GM21526 (cell line): ENCODE measurements around the gene JCHAIN.
"Not testable (repeated sequence)": the region's sequence is repeated elsewhere in the genome, so short reads cannot be mapped to it uniquely, and the experiment has no call there.

Source experiments
- ATAC-seq: cut with Tn5 transposase; IDR thresholded peaks from one replicate; pipeline ENCODE4 v1.9.1; 2021; ENCODE audit warnings: moderate library complexity; ENCODE audit not compliant: unreplicated experiment, low FRiP score

The JCHAIN gene

DNA sequence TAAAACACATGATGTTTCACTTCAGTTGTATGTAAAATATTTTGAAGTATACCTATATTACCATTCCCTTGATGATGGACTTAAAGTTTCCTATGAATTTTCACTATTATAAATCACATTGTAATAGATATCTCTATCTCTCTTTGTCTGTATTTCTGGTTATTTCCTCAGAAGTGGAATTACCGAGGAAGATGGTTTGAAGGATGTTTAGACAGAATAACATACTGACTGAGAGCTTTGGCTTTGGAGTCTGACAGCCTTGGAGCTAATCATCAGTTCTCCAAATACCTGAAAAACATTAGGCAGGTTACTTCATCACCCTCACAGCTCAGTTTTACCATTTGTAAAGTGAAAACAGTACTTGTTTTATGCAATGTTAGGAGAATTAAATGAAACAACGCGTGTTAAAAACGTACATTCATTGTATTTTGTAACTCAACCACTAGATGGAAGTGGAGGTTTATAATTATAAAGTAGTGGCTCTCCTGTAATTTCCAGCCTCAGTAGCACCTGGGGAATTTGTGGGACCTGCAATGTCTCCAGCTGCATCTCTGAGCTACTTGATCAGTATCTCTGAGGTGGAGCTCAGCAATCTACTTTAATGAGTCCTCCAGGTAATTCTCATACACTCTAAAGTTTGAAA lies 14.3 kb downstream of the JCHAIN start:
- no peak for ATAC-seq

DNA sequence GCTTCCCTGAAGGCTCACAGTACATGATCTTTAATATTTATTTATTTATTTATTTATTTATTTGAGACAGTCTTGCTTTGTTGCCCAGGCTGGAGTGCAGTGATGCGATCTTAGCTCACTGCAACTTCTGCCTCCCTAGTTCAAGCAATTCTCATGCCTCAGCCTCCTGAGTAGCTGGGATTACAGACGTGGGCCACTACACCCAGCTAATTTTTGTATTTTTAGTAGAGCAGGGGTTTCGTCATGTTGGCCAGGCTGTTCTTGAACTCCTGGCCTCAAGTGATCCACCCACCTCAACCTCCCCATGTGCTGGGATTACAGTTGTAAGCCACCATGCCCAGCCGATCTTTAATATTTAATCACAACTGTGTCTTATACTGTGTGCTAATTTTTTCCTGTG lies 15.6 kb downstream of the JCHAIN start:
- ATAC-seq, result not testable (repeated sequence)

- ATAC-seq, result no peak
These were observed 26.1 kb downstream of the JCHAIN start for GRCh38 chr4:70640192-70640591.

DNA sequence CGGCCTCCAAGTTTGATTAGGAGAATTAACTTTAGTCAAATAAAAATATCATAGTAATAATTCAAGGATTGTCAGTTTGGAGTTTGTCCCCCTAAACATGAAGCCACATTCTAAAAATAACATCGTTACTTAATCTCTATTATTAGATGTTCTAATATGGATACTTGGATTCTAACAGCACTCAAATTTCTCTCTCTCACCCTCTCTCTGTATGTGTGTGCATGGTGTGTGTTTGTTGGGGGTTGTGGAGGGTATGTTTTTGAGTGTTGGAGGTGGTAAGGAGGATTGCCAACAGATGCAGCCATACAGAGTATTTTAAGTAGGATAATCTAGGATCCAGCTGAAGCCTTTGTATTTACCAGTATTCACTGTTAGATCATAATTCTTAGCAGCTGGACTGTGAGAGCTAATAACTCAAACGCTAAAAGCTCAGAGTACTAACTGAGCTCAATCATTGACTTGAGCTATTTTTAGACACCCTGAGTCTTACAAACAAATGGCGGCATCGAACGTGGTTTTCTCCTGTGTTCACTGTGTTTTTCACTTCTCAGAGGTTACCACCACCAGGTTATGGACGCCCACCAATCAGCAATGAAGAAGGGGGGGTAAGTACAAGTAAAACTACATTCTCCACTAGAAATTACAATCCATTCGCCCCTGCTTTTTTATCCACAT lies 28.9 kb downstream of the JCHAIN start:
- ATAC-seq, result no peak

DNA sequence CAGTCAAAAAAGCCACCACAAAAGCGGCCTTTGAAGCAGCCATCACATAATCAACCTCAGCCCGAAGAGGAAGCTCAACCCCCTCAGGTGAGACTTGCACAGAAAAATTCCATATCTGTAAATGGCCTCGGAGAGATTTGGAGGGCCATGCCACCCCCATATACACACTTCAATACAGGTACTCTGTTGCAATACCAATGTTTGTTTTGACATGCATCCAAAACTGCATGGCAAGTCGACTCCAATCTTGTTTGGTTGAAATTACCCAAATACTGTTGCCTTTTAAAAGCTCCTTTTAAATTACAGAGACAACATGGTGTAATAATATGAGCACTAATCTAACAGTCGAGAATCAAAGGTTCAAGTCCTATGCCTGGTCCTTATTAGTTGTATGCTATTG lies 31.8 kb downstream of the JCHAIN start:
- no peak for ATAC-seq

GRCh38 chr4:70632028-70632427 lies 34.3 kb downstream of the JCHAIN start:
- no peak for ATAC-seq

- no peak for ATAC-seq
These were observed 36.1 kb downstream of the JCHAIN start for GRCh38 chr4:70630162-70630561.

DNA sequence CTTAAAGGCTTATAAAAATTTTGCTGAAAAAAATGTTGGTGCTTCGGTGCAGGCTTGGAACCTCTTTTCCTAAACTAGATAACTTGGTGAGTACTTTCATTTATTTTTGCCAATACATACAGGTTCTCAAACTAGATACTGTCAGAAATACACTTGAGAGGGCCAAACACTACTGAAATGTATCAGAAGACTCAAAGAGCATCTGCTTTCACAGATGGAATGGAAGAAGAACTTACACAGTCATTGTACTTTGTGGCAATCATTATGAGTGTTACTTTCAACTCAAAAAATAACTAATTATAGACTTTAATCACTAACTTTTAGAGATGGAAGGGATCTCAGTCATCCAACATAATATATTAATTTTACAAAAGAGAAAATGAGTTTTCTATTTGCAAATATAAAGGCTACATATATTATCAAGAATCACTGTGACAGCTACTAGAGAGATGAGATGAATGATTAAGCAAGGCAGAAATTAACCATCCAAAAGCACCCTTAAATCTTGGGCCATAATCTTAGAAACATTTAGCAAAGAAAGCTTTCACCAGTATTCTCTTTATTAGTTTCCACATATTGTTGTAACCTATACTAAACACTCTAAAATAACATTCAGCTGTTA lies 36.7 kb downstream of the JCHAIN start:
- ATAC-seq, result no peak

DNA sequence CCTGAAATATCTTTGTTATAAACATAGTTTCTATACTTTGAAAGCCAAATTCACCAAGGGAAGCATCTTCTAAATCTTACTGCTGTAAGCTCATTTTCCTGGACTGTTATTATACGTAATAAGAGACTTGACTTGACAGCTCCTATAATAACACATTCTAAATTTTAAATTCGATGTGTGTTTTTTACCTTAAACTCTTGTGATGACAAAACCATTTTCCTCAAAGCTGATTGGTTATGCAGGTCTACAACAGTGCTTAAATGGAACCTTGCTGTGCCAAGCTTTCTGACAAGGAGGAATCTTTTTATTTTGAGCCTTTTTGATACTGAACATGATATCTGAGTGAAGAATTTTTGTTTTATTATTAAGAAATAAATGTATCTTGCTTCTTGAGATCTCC lies 37.9 kb downstream of the JCHAIN start, which contains the start of gene ENAM:
Gene ENAM (plus strand): TSS at position 301 of the 400 bp plus-strand sequence. CDS start 757 bp downstream, outside the sequence.
- ATAC-seq, result no peak

GRCh38 chr4:70627620-70628019 lies 38.7 kb downstream of the JCHAIN start:
- no peak for ATAC-seq

DNA sequence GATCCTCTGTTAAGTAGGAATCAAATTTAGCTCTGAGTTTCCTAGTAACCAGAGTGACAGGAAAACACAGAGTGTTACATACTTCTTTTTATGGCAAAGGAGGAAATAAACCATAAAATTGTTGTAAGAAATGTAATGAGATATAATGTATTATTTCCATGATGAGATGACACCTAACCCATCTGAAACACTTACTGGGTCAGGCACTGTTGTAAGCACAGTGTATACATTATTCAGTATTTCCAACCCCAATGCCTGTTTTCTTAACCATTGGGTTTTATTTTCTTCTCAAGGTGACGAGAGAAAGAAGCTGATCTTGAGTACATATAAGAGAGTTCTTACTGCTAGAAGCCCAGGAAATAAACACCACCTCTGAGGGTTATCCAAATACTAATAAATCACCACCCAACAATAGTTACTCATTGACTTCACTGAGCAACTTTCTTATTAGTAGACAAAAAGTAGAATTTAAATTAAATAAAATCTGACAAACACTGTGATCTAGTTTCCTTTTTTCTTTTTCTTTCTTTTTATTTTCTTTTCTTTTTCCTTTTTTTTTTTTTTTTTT lies 42.0 kb downstream of the JCHAIN start:
- ATAC-seq, result no peak

DNA sequence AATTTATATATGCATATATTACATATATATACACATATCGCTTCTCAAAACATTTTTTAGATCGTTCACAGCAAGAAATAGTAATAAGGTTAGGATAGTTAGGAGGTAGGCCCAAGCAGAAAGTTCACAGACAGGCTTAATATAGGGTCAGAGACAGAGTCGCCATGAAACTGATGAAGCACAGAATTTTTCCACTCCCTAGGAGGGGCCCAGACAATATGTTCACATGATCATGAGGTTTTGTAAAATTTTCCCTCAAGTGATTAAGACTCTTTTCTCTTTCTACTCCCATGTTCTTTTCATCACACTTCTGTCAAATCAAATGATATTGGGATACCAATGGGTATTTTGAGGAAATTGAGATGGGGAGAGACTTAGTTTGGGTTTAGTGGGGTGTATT lies 43.0 kb downstream of the JCHAIN start:
- no peak for ATAC-seq

GRCh38 chr4:70619778-70620177 lies 46.5 kb downstream of the JCHAIN start:
- ATAC-seq, result no peak

DNA sequence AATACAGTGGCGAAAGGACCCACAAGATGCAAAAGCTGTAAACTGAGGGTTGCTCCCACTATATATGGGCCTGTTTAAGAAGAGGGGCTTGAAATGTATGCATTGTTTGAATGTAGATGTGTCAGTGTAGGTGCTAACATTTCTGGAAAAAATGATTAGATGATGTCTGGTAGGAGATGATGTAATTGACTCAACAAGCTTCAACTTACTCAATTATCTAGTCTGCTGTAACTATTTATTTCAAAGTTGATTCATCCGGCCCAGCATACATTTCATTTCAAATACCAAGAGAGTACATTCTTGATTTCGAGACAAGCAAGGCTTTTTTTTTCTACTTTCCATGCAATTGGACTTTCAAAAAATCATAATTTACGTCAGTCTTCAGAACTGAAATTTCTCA lies 47.0 kb downstream of the JCHAIN start:
- no peak for ATAC-seq

DNA sequence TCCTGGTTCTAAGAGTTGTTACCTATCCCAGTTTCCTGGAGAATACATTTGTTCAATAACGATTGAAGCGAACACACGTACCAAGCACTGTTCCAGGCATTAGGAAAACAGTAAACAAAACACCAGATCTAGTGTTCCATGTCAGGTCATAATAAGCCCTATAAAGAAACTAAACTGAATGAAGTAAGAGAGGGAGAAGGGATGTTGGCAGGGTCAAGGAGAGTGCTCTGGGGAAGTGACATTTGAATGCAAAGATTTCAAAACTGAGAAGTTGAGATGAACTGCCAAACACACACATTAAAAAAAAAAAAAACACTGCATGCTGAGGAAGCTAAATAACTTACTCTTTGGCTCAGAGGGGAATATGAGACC lies 52.1 kb downstream of the JCHAIN start:
- no peak for ATAC-seq

- ATAC-seq, result no peak
These were observed 52.8 kb downstream of the JCHAIN start for GRCh38 chr4:70613306-70614183.

- no peak for ATAC-seq
These were observed 58.0 kb downstream of the JCHAIN start for GRCh38 chr4:70608324-70608723.

DNA sequence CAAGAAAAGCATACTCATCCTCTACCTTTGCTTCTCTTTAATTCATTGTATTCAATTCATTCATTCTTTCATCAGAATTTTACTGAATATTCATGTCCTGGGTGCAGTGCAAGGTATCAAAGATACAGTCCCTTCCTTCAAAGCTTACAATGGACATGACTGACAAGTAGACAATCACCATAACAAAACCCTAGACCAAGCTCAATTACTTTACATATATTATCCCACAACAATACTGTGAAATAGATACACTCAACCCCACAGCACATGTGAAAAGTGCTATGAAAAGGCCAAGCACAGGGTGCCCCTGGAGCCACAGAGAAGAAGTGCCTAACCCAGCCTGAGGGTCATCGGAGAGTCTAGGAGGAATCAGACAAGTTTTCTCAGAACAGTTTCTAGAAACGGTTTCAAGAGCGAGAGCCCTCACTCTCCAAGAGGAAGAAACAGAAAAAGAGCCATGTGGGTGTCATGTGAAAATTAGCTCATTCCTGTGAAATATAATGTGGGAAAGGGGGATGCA lies 58.9 kb downstream of the JCHAIN start:
- no peak for ATAC-seq

DNA sequence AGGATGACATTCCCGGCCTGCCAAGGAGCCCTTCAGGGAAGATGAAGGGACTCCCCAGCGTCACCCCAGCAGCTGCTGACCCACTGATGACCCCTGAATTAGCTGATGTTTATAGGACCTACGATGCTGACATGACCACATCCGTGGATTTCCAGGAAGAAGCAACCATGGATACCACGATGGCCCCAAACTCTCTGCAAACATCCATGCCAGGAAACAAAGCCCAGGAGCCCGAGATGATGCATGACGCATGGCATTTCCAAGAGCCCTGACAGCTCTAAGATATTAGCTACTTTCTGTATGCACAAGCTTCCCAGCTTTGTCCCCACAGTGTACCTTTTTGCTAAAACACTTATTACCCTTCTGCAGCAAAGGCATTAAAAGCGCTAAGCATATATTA lies 59.8 kb downstream of the JCHAIN start:
- ATAC-seq, result no peak
